Activated naive CD4-positive, alpha-beta T cell treated with Interleukin-2 at 50 U/mL for 16 hours (primary cell): Measurements from ENCODE around the gene UST.

Experiments
- DNase-seq: peaks from one replicate; pipeline ENCODE4 v3.0.0-alpha.2; 2020

UST gene

GRCh38 chr6:148746363-148747144 is at the start of gene UST:
Gene UST, plus strand, starts transcription at chr6:148747030. Its CDS starts 401 bp downstream, at chr6:148747431.
- peak; percentile 71 for DNase-seq

GRCh38 chr6:148697895-148698440 is 48.9 kb upstream of the UST start:
- no peak for DNase-seq

GRCh38 chr6:148698671-148699180 is 48.1 kb upstream of the UST start:
- no peak for DNase-seq

GRCh38 chr6:148700047-148700715 is 46.6 kb upstream of the UST start:
- DNase-seq = no peak

- DNase-seq = peak; percentile 4
These were observed 46.0 kb upstream of the UST start for GRCh38 chr6:148700741-148701311.

- no peak for DNase-seq
These were observed 45.5 kb upstream of the UST start for GRCh38 chr6:148701375-148701774.

- DNase-seq = no peak
These were observed 42.9 kb upstream of the UST start for GRCh38 chr6:148703900-148704299.

- no peak for DNase-seq
These were observed 42.2 kb upstream of the UST start for GRCh38 chr6:148704400-148705246.

GRCh38 chr6:148708707-148709106 is 38.1 kb upstream of the UST start:
- DNase-seq = no peak

- DNase-seq = no peak
These were observed 37.3 kb upstream of the UST start for GRCh38 chr6:148709577-148709976.

GRCh38 chr6:148711833-148712654 is 34.8 kb upstream of the UST start:
- no peak for DNase-seq

GRCh38 chr6:148713033-148713738 is 33.6 kb upstream of the UST start:
- DNase-seq = no peak

GRCh38 chr6:148713921-148714320 is 32.9 kb upstream of the UST start:
- DNase-seq = no peak

GRCh38 chr6:148716811-148717210 is 30.0 kb upstream of the UST start:
- no peak for DNase-seq

- no peak for DNase-seq
These were observed 26.4 kb upstream of the UST start for GRCh38 chr6:148720406-148720805.

- no peak for DNase-seq
These were observed 25.9 kb upstream of the UST start for GRCh38 chr6:148720897-148721296.

GRCh38 chr6:148723484-148723883 is 23.3 kb upstream of the UST start:
- no peak for DNase-seq

GRCh38 chr6:148724428-148724827 is 22.4 kb upstream of the UST start:
- no peak for DNase-seq

GRCh38 chr6:148727104-148727503 is 19.7 kb upstream of the UST start:
- no peak for DNase-seq

- no peak for DNase-seq
These were observed 10.8 kb upstream of the UST start for GRCh38 chr6:148735989-148736388.
